A673 (cell line): ENCODE results near the gene ZNF365. TPM values are rescaled to one million over a fixed set of nuclear protein-coding genes. Genes with fewer than 3 reads are reported as not detected.

Experiments
- BruUV-seq: library from RNA; stranded (reverse); fragments of 400-500 nt; replicated peaks from 2 replicates; lab custom pipeline; 2021; lab: Mats Ljungman, UMichigan
- CTCF ChIA-PET: fragments of 300-600 bp; sonication (Branson Sonifier 250); formaldehyde crosslinking; loops from one replicate; lab custom pipeline; 2022; ENCODE audit warnings: antibody characterized with exemption; lab: Charles Lee
- POLR2A ChIA-PET: fragments of 300-600 bp; sonication (Branson Sonifier 250); formaldehyde crosslinking; loops from one replicate; lab custom pipeline; 2022; ENCODE audit warnings: antibody characterized with exemption; ENCODE audit not compliant: low non-redundant PET; lab: Charles Lee
- DNase-seq: peaks from one replicate; pipeline ENCODE4 v3.0.0-alpha.2; 2015; ENCODE audit warnings: low spot score
- H3K27ac ChIP-seq: fragments of 200-600 bp; sonication (generic); 2 replicates; pipeline ENCODE4 v1.5.1; 2016; ENCODE audit warnings: mixed run types, low read depth, mild to moderate bottlenecking, mixed read lengths, antibody characterized with exemption, low read length; ENCODE audit not compliant: poor library complexity, severe bottlenecking
- H3K27me3 ChIP-seq: fragments of 200-600 bp; sonication (generic); replicated peaks from 2 replicates; pipeline ENCODE4 v1.6.1; 2017; ENCODE audit warnings: mixed run types, low read depth, mild to moderate bottlenecking, mixed read lengths, antibody characterized with exemption, low read length; ENCODE audit not compliant: insufficient read depth, poor library complexity
- H3K36me3 ChIP-seq: fragments of 200-600 bp; sonication (generic); 2 replicates; pipeline ENCODE4 v1.6.1; 2016; ENCODE audit warnings: mixed run types, mild to moderate bottlenecking, mixed read lengths, antibody characterized with exemption, low read length; ENCODE audit not compliant: insufficient read depth, poor library complexity, severe bottlenecking
- H3K4me1 ChIP-seq: fragments of 200-600 bp; sonication (generic); 2 replicates; pipeline ENCODE4 v1.6.1; 2017; ENCODE audit warnings: mixed run types, mild to moderate bottlenecking, mixed read lengths, antibody characterized with exemption, low read length; ENCODE audit not compliant: insufficient read depth, poor library complexity, severe bottlenecking
- H3K4me3 ChIP-seq: fragments of 200-600 bp; sonication (generic); 2 replicates; pipeline ENCODE4 v1.5.1; 2016; ENCODE audit warnings: low read depth, mixed run types, mild to moderate bottlenecking, mixed read lengths, low read length; ENCODE audit not compliant: poor library complexity, severe bottlenecking
- H3K9me3 ChIP-seq: fragments of 200-600 bp; sonication (generic); 2 replicates; pipeline ENCODE4 v1.6.1; 2016; ENCODE audit warnings: mixed run types, low read depth, mild to moderate bottlenecking, mixed read lengths, antibody characterized with exemption, low read length; ENCODE audit not compliant: poor library complexity, severe bottlenecking
- EZH2 ChIP-seq: fragments of 200-600 bp; sonication (generic); IDR thresholded peaks from 2 replicates; pipeline ENCODE4 v1.6.1; 2017; ENCODE audit warnings: borderline replicate concordance, low read depth, mild to moderate bottlenecking, mixed read lengths, antibody characterized with exemption, low read length; ENCODE audit not compliant: poor library complexity, severe bottlenecking
- intact Hi-C: fragments of 100-400 bp; cut with micrococcal nuclease; formaldehyde crosslinking; loops from one replicate; pipeline ENCODE4 v1.10.0; 2022; ENCODE audit not compliant: unreplicated experiment
- total RNA-seq: library from RNA; stranded (reverse); gene quantifications from 2 replicates; pipeline ENCODE4 v1.2.3, GENCODE V29; 2021
- TF ChIP-seq, protein P1 (sequence below): fragments of 300-800, 200-600 bp; sonication (generic); conservative IDR thresholded peaks from 2 replicates; pipeline ENCODE4 v1.5.1; 2017; ENCODE audit warnings: low read depth, mild to moderate bottlenecking, antibody characterized with exemption, low read length, moderate library complexity, mixed read lengths

ZNF365 gene
- total RNA-seq, 1 experiment from 2014 or later: 0.56 TPM

GRCh38 chr10:62443866-62444265, 69.7 kb downstream of the ZNF365 start:
- Histone ChIP-seq H3K27ac (peak overlapping the region; percentile 78), H3K4me1 (peaks cover 37% of the 10 kb centered on the region), H3K36me3 (no peaks in the 10 kb centered on the region), H3K27me3 (no peaks in the 10 kb centered on the region), H3K9me3 (no peaks in the 10 kb centered on the region), H3K4me3 (no peak overlapping the region)
- POLR2A ChIA-PET: interaction anchor here (0.6 kb wide), 1 partner anchor 608 kb away, joined by 9 read pairs; no protein-coding TSS in a partner anchor
- BruUV-seq: no TSS peak
- intact Hi-C loops: loop anchor here (2.0 to 10.0 kb wide), 5 partner anchors 148 to 638 kb away; partner anchors contain the start of genes ARID5B and EGR2
- peak; percentile 99 for DNase-seq
- CTCF ChIA-PET: no interaction called here
- no peak for TF ChIP-seq EZH2
- TF ChIP-seq, protein P1, sequence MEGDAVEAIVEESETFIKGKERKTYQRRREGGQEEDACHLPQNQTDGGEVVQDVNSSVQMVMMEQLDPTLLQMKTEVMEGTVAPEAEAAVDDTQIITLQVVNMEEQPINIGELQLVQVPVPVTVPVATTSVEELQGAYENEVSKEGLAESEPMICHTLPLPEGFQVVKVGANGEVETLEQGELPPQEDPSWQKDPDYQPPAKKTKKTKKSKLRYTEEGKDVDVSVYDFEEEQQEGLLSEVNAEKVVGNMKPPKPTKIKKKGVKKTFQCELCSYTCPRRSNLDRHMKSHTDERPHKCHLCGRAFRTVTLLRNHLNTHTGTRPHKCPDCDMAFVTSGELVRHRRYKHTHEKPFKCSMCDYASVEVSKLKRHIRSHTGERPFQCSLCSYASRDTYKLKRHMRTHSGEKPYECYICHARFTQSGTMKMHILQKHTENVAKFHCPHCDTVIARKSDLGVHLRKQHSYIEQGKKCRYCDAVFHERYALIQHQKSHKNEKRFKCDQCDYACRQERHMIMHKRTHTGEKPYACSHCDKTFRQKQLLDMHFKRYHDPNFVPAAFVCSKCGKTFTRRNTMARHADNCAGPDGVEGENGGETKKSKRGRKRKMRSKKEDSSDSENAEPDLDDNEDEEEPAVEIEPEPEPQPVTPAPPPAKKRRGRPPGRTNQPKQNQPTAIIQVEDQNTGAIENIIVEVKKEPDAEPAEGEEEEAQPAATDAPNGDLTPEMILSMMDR: no peak

GRCh38 chr10:62446627-62447026, 72.5 kb downstream of the ZNF365 start:
- Histone ChIP-seq H3K9me3 (no peaks in the 10 kb centered on the region), H3K27ac (no peak overlapping the region), H3K4me1 (peaks cover 28% of the 10 kb centered on the region), H3K36me3 (no peaks in the 10 kb centered on the region), H3K4me3 (no peak overlapping the region), H3K27me3 (no peaks in the 10 kb centered on the region)
- no peak for TF ChIP-seq EZH2
- TF ChIP-seq, protein P1: no peak
- BruUV-seq: no TSS peak
- CTCF ChIA-PET: no interaction called here
- intact Hi-C loops: loop anchor here (10.0 kb wide), 1 partner anchor 542 kb away; the partner anchor contains the start of gene ARID5B
- POLR2A ChIA-PET: no interaction called here
- no peak for DNase-seq

- POLR2A ChIA-PET: no interaction called here
- CTCF ChIA-PET: no interaction called here
Observed at GRCh38 chr10:62450912-62451610, 76.9 kb downstream of the ZNF365 start.

More at GRCh38 chr10:62450912-62451610, 76.9 kb downstream of the ZNF365 start:
- TF ChIP-seq, protein P1: no peak
- no peak for TF ChIP-seq EZH2
- no peaks in the 10 kb centered on the region for H3K9me3 ChIP-seq
- DNase-seq: no peak
- intact Hi-C loops: no loop called here
- no peak overlapping the region for H3K27ac ChIP-seq
- no TSS peak for BruUV-seq
- H3K36me3 ChIP-seq: no peaks in the 10 kb centered on the region
- peaks cover 2% of the 10 kb centered on the region for H3K4me1 ChIP-seq
- H3K4me3 ChIP-seq: no peak overlapping the region
- no peaks in the 10 kb centered on the region for H3K27me3 ChIP-seq
